Occipital lobe (tissue), 2 donors: ENCODE measurements around the gene SBF2. TPM values are rescaled to one million over a fixed set of nuclear protein-coding genes. Genes with fewer than 3 reads are reported as not detected.
"Not testable (repeated sequence)": the region's sequence is repeated elsewhere in the genome, so short reads cannot be mapped to it uniquely, and the experiment has no call there.

Experiments
- DNase-seq: peaks from one replicate; lab custom pipeline; 2025; lab: John Stamatoyannopoulos, UW
- total RNA-seq: library from RNA; depleted of rRNA; stranded (reverse); fragments of >200 nt; gene quantifications from one replicate; pipeline ENCODE4 v1.2.3, GENCODE V29; 2014

SBF2 gene
- total RNA-seq, 1 donor from 2014 or later, result 132 TPM

DNA sequence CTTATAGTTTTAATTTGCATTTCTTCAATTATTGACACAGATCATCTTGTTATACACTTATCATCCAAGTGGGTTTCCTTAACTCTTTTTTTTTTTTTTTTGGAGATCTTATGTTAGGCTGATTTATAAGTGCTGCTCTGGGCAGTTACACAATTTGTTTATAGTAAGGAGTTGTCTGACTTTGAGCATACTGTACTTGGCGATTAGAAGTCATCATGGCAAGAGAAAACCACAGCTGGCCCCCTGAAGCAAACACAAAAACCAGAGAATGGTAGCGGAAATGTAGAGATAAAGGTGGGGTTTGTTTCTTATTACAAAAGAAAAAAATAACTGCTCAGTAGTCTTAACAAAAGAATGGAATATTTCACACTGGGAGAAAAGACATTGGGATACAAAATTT lies 337.5 kb downstream of the SBF2 start:
- DNase-seq, result no peak

DNA sequence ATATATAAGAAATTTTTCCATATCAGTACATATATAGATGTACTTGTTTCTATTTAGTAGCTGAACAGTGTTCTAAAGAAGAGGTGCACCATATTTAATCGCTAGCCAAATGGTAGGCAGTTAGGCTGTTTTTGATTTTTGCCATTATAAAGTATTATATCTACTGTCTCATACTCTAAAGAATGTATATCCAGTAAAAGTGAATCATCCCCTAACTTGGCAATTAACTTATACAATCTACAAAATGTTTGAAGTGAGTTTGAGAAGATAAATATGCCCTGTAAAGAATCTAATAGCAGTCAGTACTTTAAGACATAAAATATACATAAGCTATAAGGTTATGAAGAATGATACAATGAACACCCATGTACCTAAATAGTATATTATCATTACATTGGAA lies 338.6 kb downstream of the SBF2 start:
- no peak for DNase-seq

DNA sequence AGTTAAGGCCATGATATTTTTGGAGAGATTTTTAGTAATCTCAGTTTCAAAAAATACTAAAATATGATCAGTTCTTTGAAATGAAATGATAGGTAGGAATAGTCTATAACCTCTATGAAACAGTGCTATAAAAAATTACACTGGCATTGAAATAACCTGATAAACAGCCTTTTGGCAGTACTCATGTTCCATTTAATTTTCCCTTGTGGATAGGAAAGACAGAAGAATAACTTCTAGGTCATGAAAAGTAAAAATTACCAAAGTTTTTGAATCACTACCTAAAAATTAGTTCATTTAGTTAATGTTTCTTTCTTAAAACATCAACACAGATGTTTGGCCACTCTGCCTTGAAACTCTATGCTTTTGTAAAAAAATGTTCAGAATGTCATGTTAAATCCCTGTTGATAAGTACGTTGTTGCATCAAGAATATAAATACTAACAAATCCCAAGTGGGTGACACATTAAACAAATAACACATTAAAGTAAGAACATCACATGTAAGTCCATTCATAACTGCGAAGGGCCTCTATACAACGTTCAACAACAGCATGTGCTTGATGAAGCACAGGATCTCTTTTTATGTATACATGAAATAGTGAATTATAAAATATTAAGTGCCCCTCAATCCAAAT lies 339.9 kb downstream of the SBF2 start:
- no peak for DNase-seq

DNA sequence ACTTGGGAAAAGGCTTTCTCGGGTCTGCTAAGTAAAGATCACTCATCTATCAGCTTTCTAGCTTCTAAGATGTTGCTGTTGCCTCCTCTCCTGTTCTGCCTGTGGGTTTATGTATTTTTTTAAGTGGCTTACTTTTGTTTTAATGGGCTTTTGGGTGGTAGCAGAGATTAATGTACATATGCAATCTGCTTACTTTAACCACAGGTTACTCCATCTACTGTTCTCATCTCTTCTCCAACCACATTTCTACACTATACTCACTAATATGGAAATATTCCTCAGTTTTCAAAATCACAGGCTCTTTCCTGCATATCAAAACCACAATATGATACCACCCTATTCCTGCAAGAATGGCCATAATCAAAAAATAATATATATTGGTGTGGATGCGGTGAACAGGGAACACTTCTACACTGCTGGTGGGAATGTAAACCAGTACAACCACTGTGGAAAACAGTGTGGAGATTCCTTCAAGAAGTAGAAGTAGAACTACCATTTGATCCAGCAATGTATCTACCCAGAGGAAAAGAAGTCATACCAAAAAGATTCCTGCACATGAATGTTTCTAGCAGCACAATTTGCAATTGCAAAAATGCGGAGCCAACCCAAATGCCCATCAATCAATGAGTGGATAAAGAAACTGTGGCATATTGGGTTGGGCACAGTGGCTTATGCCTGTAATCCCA lies 341.4 kb downstream of the SBF2 start:
- DNase-seq, result no peak

DNA sequence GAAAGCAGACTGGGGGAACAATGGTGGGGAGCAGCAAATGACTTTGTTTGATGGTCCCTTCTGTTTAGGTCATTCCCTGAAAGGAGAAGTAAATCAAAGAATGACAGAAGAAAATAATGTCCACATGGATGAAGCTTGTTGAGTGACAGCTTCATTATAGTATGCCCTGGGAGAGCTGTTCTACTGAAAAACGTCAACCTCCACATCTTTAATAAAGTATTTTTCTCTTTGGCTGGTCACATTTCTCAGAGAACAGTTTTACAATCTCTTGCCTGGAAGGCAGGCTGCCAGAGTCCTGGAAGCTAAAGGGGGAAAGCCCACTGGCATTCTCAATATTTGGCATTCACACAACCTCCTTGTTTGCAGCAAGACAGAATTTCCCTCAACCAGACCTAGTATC lies 342.2 kb downstream of the SBF2 start:
- no peak for DNase-seq

DNA sequence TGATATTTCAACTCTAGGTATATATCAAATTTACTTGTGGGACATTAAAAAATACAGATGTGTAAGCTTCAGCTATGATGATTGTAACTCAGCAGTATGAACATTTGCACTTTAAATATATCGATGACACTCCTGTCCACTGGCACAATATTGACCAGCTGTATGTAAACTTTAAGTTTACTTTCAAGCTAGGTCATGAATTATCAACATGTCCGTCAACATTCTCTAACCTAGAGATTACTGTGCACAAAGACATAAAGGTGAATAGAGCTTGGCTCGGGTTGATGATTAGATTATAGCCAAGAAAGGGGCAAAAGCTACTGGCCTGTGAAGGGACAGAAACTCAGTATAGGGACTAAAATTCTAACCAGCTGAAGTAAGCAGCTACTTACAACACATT lies 343.6 kb downstream of the SBF2 start:
- DNase-seq, result no peak

DNA sequence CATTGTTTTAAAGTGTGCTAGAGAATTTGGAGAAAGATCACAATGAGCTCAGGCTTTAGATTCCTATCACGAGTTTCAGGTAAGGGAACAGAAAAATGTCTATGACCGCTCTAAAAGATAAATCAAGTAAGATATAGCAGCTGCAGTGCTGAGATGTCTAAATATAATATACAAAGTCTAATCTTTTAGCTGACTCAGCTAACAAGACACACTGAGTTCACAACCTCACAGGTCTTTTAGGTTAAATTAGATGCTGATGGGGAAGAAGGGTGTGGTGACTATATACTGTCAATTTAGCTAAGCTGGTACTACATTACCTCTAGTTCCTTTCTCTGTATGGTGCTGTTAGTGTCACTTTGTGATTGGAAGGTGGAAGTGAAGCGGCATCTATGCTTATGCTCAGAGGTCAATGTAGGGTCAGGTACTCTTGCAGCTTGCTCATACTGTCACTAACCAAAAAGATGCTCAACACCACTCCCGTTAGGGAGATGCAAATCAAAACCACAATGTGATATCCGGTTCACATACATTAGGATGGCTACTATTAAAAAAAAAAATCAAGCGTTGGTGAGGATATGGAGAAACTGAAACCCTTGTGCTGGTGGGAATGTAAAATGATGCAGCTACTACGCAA lies 346.7 kb downstream of the SBF2 start:
- no peak for DNase-seq

DNA sequence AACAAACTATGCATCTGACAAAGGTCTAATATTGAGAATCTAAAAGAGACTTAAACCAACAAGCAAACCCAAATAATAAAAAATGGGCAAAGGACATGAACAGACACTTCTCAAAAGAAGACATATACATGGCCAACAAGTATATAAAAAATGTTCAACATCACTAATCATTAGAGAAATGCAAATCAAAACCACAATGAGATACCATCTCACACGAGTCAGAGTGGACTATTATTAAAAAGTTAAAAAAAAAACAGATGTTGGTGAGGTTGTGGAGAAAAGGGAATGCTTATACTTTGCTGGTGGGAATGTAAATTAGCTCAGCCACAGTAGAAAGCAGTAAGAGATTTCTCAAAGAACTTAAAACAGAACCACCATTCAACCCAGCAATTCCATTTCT lies 348.3 kb downstream of the SBF2 start:
- DNase-seq, result not testable (repeated sequence)

DNA sequence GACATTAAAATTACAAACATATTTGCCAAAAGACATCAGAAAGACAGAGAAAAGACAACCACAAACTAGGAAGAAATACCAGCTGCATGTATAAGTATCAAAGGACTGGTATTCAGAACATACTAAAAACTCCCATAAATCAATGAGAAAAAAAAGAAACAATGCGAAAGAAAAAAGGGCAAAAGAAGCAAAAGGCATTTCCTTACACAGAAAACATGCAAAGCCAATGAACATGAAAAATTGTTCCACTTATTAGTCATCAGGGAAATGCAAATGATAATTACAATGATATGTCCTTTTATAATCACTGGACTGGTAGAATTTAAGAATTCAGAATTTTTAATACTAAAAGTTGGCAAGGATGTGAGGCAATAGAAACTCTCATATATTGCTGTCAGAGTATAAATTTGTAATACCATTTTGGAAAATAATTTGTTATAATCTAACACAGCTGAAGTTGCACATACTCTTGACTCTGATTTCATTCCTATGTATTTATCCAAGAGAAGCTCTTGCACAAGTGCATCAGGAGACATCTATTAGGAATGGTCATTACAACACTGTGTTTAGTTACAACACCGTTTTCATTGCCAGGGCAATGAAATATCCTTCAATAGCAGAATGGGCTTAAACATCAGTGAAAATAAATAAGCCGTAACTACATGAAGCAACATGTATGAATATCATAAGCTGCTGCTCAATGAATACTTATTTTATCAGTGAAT lies 350.5 kb downstream of the SBF2 start:
- no peak for DNase-seq

DNA sequence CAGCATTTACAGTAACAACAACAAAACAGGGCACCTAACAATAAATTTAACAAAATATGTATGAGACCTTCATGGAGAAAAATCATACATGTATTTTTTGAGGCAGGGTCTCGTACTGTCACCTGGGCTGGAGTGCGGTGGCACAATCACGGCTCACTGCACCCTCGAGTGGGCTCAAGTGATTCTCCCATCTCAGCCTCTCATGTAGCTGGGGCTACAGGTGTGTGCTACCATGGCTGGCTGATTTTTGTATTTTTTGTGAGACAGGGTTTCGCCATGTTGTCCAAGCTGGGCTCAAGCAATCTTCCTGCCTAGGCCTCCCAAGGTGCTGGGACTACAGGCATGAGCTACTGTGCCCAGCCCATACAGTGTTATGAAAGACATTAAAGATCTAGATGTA lies 352.0 kb downstream of the SBF2 start:
- DNase-seq, result no peak

DNA sequence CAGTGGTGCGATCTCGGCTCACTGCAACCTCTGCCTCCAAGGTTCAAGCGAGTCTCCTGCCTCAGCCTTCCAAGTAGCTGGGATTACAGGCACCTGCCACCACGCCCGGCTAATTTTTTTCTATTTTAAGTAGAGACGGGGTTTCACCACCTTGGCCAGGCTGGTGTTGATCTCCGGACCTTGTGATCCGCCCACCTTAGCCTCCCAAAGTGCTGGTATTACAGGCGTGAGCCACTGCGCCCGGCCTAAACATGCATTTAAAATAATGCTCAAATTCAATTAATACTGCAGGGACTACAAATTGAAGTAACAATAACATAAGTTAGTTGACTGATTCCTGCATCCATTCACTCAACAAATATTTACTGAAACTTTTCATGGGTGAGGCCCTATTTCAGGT lies 354.9 kb downstream of the SBF2 start:
- not testable (repeated sequence) for DNase-seq

DNA sequence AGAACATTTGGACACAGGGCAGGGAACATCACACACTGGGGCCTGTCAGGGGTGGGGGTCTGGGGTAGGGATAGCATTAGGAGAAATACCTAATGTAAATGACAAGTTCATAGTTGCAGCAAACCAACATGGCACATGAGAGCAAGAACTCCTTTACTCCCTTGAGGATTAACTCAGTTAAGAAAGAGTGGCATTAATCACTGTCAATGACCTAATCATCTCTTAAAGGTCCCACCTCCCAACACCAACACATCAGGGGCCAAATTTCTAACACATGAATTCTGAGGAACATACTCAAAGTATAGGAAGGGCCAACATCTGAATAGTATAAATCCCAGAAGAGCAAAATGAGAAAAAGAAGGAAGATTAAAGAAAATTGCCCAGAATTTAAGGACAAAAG lies 357.3 kb downstream of the SBF2 start:
- DNase-seq, result no peak

DNA sequence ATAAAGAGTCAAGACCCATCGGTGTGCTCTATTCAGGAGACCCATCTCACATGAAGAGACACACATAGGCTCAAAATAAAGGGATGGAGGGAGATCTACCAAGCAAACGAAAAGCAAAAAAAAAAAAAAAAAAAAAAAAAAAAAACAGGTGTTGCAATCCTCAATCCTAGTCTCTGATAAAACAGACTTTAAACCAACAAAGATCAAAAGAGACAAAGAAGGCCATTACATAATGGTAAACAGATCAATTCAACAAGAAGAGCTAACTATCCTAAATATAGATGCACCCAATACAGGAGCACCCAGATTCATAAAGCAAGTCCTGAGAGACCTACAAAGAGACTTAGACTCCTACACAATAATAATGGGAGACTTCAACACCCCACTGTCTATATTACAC lies 361.2 kb downstream of the SBF2 start:
- DNase-seq, result not testable (repeated sequence)

DNA sequence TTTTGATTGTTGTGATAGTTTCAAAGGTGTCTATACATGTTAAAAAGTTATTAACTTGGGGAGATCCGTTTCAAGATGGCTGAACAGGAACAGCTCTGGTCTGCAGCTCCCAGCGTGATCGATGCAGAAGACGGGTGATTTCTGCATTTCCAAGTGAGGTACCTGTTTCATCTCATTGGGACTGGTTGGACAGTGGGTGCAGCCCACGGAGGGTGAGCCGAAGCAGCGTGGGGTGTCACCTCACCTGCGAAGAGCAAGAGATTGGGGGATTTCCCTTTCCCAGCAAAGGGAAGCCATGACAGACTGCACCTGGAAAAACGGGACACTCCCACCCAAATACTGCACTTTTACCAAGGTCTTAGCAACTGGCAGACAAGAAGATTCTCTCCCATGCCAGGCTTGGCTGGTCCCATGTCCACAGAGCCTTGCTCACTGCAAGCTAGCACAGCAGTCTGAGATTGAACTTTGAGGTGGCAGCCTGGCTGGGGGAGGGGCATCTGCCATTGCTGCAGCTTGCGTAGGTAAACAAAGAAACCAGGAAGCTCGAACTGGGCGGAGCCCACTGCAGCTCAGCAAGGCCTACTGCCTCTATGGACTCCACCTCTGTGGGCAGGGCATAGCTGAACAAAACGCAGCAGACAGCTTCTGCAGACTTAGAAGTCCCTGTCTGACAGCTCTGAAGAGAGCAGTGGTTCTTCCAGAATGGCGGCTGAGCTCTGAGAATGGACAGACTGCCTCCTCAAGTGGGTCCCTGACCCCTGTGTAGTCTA lies 363.3 kb downstream of the SBF2 start:
- DNase-seq, result not testable (repeated sequence)

DNA sequence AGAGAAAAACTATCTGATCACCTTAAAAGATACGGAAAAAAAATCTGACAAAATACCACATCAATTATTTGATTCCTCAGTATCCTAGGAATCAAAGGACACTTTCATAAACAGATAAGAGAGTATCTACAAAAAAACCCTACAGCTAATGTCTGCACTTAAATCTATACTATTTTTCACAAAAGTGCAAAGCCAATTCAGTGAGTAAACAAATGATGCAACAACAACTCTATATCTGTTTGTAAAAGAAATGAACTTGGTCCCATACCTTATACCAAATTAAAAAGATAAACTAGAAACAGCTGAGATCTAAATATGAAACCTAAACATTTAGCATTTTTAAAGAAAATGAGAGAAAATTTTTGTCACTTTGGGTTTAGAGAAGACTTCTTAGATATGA lies 366.3 kb downstream of the SBF2 start:
- no peak for DNase-seq

DNA sequence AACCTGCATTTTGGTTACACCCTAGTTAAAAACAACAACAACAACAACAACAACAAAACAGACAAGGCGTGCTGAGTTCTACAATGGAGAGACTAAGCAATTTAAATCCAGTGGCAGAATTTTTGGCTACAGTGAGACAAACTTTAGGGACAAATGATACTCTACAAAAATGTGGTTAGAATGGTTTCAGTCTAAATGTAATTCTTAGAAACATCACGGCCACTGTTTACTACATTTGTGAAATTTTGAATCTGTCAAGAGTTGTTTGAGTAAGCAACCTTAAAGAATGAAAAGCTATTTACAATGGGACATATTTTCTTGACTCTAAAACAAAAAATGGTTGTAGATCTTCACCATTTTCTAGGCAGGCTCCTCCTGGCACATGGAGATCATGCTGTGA lies 370.7 kb downstream of the SBF2 start:
- DNase-seq, result no peak

DNA sequence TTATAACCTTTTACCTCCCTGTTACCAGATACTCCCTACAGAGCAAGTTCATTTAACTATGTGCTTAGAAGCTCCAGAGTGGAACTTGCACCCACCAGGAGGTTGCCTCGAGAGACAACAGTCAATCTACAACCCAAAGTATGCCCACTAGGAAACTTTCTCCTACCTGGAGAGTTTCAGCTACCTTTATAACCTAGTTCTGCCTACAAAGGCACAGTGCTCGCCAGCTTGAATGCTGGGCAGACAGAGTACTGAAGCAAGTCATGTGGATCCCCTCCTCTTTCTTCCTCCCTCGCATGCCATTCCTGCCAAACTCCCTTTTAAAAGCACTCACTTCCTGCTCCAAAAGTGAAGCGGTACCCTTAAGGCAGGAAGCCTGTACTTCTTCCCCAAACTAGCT lies 371.2 kb downstream of the SBF2 start:
- no peak for DNase-seq

DNA sequence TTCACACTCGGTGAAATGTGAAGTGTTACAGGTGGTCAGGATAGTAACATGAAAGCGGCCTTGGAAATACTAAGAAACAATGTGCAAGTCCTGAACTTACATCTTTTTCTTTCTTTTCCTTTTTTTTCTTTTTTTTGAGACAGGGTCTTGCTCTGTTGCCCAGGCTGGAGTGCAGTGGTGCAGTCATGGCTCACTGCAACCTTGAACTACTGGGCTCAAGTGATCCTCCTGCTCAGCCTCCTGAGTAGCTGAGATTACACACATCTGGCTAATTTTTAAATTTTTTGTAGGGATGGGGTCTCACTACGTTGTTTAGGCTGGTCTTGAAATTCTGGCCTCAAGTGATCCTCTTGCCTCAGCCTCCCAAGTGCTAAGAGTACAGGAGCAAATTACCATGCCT lies 377.5 kb downstream of the SBF2 start:
- DNase-seq, result no peak

DNA sequence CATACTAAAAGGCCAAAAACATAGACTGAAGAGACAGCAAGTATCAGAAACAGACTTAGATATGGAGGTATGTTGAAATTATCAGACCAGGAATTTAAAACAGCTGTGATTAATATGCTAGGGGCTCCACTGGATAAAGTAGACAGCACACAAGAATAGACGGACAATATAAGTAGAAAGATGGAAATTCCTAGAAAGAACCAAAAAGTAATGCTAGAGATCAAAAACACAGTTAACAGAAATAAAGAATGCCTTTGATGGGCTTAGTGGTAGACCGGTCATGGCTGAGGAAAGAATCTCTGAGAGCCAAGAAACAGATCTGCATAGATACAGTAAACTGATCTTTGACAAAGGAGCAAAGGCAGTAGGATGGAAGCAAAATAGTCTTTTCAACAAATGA lies 380.0 kb downstream of the SBF2 start:
- DNase-seq, result no peak

DNA sequence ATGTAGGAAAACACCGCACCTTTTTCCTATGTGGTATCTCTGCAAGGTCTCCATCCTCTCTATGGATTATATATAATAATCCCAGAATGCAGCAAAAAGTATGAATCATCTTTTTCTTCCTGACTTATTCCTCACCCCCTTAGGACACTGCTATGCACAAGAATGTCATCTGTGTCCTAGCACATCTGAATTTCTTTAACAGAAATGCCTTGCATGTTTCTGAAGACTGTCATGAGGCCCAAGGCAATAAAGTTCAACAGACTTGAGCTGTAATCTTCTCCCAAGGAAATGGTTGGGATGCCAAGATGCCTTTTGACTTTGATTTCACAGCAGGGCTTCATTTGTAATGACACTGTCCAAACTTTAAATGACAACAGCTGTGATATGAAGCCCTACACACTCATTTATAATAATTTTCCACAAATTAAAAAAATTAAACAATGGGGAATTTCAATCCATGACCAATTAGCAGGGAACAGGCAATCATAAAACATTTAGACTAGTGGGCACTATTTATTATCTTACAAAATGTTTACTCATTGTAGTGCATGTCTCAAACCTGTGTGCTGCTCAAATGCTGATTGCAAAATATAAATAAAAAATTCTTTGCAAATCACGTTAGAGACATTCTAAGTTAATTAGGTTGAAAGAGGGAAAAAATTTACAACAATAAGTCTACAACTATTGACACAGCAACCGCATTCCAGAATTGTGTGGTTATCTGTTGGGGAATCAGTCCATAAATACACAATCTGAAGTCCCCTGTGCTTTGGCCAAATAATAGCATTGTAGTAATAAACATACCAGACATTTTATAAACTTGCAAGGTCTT lies 387.8 kb downstream of the SBF2 start:
- no peak for DNase-seq

DNA sequence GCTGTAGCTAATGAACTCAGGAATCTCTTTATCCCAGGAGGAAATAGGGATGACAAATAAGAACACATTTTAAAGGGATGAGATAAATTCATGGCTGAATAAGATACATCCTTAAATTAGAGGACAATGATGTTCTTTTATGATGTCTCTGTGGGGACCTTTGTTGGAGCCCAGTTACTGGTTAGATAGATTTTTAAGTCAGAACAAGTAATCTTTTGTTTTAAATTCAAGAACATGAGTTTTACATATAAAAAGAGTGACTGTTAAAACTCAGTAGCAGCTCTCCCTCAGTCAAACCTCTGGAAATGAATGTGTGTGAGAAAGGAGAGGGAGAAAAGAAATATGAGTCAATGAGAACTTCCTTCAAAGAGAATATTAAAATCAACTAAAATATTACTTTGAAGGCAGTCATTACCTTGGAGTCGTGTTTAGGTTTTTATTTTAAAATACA lies 388.5 kb downstream of the SBF2 start:
- no peak for DNase-seq
